ENCODE measurements around the gene SPRYD3.

- TF ChIP-seq CTCF (IDR thresholded peaks at IDR 0.05) (peak in 1 of 3 donors; percentile 46), POLR2A (IDR thresholded peaks at IDR 0.05) (peak in 1 of 2 donors; percentile 46)
These were observed 27.9 kb downstream of the SPRYD3 start for GRCh38 chr12:53051058-53051880.

All from lower leg skin (tissue), 3 donors.